ENCODE data around the gene PUS7. TPM values are rescaled to one million over a fixed set of nuclear protein-coding genes. Genes with fewer than 3 reads are reported as not detected.

The PUS7 gene
- total and polyA plus RNA-seq, 2 of the 8 experiments (the other 6 are each of a cell fraction or from before 2014, with no cell fraction given), result 18.9 to 65.2 TPM

DNA sequence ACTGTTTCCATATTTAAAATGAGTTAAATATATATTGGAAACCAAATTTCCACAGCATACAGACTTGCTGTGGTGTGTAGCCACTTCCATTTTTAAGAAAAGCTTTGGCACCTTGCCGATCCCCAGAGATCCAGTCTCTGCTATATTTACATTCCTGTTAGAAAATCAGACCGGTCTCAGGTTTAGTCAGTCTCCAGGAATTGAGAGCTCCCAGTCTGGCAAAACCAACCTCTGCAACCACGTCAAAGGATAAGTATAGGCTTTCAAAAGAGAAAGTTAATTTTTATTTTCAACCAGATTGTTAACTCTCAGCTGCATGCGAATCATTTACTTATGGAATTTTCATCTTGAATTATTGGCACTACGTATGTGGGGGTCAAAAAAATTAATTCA, 28.2 kb downstream of the PUS7 start:
- no peak overlapping the region for H3K4me3 ChIP-seq (ENCODE audit: extremely low read depth in 1 of 4, insufficient read depth in 2 of 4, low read depth in 3 of 4, low read length in 4 of 4)
- no peak overlapping the region for H2BK15ac ChIP-seq (ENCODE audit: low read length)
- H2BK120ac ChIP-seq (replicated peaks; ENCODE audit: low read depth, low read length), result no peak overlapping the region
- FAIRE-seq (no peak), DNase-seq (ENCODE audit: low read depth in 1 of 2, low spot score in 2 of 2) (no peak)
- H2BK12ac ChIP-seq (ENCODE audit: low read depth, low read length), result no peak overlapping the region
- no peak overlapping the region for H3K27ac ChIP-seq (ENCODE audit: low read depth, low read length)
- H3K27me3 ChIP-seq (replicated peaks in 1 of 4; ENCODE audit: control insufficient read depth in 3 of 4, extremely low read depth in 1 of 4, insufficient read depth in 3 of 4, low read length in 3 of 4), result no peaks in the 10 kb centered on the region
- POLR2A ChIA-PET (ENCODE audit: partially characterized antibody), result interaction anchor here (0.8 to 2.5 kb wide), 4 partner anchors 9 to 38 kb away, joined by 4 to 10 read pairs (median 7); partner anchors contain the start of gene RINT1
- H4K5ac ChIP-seq (ENCODE audit: insufficient read length, low read depth, low read length), result no peak overlapping the region
- H3K4me2 ChIP-seq (ENCODE audit: insufficient read depth in 1 of 2, low read depth in 2 of 2, low read length in 2 of 2), result no peak overlapping the region
- H3K9me3 ChIP-seq (ENCODE audit: insufficient read depth in 2 of 2, low read depth in 1 of 2, low read length in 1 of 2), result no peaks in the 10 kb centered on the region
- H3K79me2 ChIP-seq (ENCODE audit: control insufficient read depth in 1 of 2, insufficient read depth in 2 of 2, low read length in 2 of 2), result no peaks in the 10 kb centered on the region
- no peak overlapping the region for H3K56ac ChIP-seq (replicated peaks; ENCODE audit: insufficient read length, low read depth, low read length)
- H2AK5ac ChIP-seq (ENCODE audit: low read depth, low read length), result no peak overlapping the region
- H3K79me1 ChIP-seq (ENCODE audit: low read depth, low read length), result no peaks in the 10 kb centered on the region; the same call in 1 of the 2 replicates
- H2BK20ac ChIP-seq (ENCODE audit: low read length), result no peak overlapping the region
- CTCF ChIA-PET (ENCODE audit: partially characterized antibody), result interaction anchor here (1.0 kb wide), 2 partner anchors 37 to 571 kb away, joined by 3 read pairs; no protein-coding TSS in a partner anchor
- H4K91ac ChIP-seq (replicated peaks; ENCODE audit: insufficient read length, low read length), result no peak overlapping the region
- TF ChIP-seq TEAD4 (IDR thresholded peaks at IDR 0.05; ENCODE audit: low read depth, low read length) (no peak), NANOG (IDR thresholded peaks at IDR 0.05; ENCODE audit: insufficient read depth, low read depth, low read length, poor library complexity, severe bottlenecking) (no peak), JUND (IDR thresholded peaks at IDR 0.05; ENCODE audit: low read length) (no peak), CTBP2 (IDR thresholded peaks at IDR 0.05; ENCODE audit: borderline replicate concordance, insufficient read depth, insufficient read length, low read length) (no peak), BRCA1 (IDR thresholded peaks at IDR 0.05; ENCODE audit: low read depth, low read length) (no peak), KDM5A (IDR thresholded peaks at IDR 0.05; ENCODE audit: low read length) (no peak), TAF7 (optimal IDR thresholded peaks at IDR 0.05; ENCODE audit: borderline replicate concordance, low read depth, low read length) (no peak), FOSL1 (IDR thresholded peaks at IDR 0.05; ENCODE audit: insufficient read depth, low read depth, low read length) (no peak), POLR2A (IDR thresholded peaks at IDR 0.05; ENCODE audit: control extremely low read depth in 1 of 2, low read depth in 2 of 2, low read length in 2 of 2) (no peak)
- TF ChIP-seq, protein P1, sequence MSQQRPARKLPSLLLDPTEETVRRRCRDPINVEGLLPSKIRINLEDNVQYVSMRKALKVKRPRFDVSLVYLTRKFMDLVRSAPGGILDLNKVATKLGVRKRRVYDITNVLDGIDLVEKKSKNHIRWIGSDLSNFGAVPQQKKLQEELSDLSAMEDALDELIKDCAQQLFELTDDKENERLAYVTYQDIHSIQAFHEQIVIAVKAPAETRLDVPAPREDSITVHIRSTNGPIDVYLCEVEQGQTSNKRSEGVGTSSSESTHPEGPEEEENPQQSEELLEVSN (IDR thresholded peaks at IDR 0.05), result no peak
- no peak overlapping the region for H3K4ac ChIP-seq (replicated peaks; ENCODE audit: insufficient read length, low read depth, low read length)
- no peak overlapping the region for H3K9ac ChIP-seq (replicated peaks in 1 of 4; ENCODE audit: extremely low read depth in 1 of 4, low read depth in 3 of 4, low read length in 3 of 4)
- H3K23ac ChIP-seq (ENCODE audit: insufficient read length), result no peak overlapping the region
- no peaks in the 10 kb centered on the region for H3K23me2 ChIP-seq (ENCODE audit: low read depth, low read length)
- H4K8ac ChIP-seq (ENCODE audit: extremely low read depth, insufficient read depth, low read length), result no peak overlapping the region
- peaks cover 0 to 48% (median 6%) of the 10 kb centered on the region in 4 experiments; a peak in 6 of 8 replicates for H3K36me3 ChIP-seq (ENCODE audit: control insufficient read depth in 2 of 4, insufficient read depth in 4 of 4, low read length in 3 of 4)
- no peak overlapping the region for H2AFZ ChIP-seq (ENCODE audit: low read length)
- H2BK5ac ChIP-seq (ENCODE audit: low read depth, low read length), result no peak overlapping the region
- WGBS, 2 experiments (ENCODE audit: extremely low coverage in 1 of 2, insufficient coverage in 1 of 2, insufficient read length in 1 of 2, insufficient replicate concordance in 2 of 2, low coverage in 1 of 2, low lambda C conversion rate in 2 of 2, missing lambda C conversion rate in 1 of 2), result 94% methylated on average over 5 of the region's 5 CpGs; no CpG with 5 or more reads in 1 of the 2 experiments
- no peaks in the 10 kb centered on the region for H3K4me1 ChIP-seq (replicated peaks in 1 of 4; ENCODE audit: control insufficient read depth in 3 of 4, insufficient read depth in 4 of 4, low read length in 3 of 4)
- H4K20me1 ChIP-seq (replicated peaks in 1 of 2; ENCODE audit: control insufficient read depth in 1 of 2, insufficient read depth in 2 of 2, low read length in 2 of 2), result no peaks in the 10 kb centered on the region
- H3K14ac ChIP-seq (ENCODE audit: insufficient read length), result no peak overlapping the region
- H3K18ac ChIP-seq (ENCODE audit: extremely low read depth, low read length), result no peak overlapping the region
